ENCODE results near the gene MOV10L1.

Gene MOV10L1

DNA sequence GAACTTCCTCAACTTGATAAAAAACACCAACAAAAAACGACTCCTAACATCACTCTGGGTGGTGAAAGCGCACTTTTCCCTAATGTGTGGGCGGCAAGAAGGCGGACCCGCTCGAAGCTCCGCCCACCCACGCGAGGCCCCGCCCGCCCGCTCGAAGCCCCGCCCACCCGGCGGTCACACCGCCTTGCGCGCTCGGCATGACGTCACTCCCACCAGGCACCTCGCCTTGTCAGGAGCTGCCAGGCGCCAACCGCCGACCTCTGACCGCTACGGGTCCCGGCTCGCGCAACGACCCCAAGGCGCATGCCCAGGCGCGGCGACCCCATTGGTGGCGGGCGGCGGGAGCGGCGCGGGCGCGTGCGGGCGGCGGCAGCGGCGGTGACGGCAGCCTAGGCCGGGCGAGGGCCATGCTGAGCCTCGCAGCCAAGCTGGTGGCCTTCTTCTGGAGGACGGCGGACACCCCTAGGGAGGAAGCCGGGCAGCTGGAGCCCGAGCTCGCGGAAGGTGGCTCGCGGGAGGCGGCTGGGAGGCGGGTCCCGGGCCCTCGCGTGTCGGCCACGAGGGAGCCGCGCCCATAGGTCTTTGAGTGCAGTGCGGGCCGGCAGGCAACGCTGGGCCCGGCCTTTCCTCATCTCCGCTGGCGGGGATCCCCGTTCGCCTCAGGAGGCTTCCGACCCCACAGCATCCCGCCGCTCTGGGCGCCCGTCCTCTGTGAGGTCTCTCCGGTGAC is at the start of gene MOV10L1:
MOV10L1 (plus strand) TSS at position 325 of the 730 bp plus-strand sequence; CDS start at position 408, 83 bp downstream.
- DNase-seq: no peak

- DNase-seq: no peak
Measured at GRCh38 chr22:50040717-50041116, 49.1 kb upstream of the MOV10L1 start.

DNA sequence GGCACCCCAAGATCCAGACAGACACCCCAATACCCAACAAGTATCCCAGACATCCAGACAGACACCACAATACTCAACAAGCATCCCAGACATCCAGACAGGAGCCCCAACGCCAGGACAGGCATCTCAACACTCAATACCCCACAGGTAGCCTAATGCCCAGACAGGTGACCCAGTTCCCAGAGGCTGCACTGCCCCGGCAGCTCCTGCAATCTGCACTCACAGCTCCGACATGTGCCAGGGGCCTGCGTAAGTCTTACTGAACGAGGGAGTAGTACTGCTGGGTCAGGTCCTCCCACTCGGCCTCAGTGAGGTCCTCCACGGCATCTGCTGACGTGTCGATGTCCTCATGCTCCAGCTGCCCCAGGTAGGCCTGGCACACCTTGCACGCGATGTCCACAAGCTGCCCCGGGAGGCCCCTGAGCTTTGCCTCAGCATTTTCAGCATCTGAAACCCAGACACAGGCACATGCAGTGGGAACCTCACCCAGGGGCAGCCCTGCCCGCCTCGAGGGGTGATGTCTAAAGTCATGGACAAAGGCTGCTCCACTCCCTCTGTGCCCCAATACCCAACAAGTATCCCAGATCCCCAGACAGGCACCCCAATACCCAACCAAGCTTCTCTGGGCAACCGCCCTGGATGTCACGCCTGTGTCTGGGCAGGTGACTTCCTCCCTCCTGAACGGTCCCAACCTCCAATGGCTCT is 48.3 kb upstream of the MOV10L1 start:
- no peak for DNase-seq

DNA sequence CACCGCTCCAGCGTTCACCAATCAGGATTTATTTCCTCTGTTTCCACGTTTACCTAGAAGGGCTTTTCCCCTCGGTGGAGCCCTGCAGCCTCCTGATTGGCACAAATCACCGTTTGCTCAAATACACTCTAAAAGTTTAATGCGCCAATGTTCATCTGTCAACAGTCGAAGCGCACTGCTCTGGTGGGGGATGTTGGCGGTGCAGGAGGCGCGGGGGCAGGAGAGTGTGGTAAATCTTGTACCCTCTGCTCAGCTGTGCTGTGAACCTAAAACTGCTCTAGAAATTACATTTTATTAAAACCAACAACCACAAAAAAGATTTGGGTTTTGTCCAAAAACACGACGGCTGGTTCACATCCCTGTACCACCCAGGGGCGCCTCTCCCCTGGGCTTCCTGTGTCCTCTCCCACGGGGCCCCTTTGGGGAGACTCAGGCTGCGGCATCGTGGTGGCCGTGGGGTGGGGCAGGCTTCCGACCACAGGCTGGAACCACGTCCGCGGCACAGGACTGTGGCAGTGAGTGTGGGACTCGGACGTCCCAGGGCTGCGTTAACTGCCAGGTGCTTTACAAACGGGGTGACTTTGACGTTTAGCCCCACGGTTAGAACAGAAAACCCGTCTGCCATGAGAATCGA is 45.2 kb upstream of the MOV10L1 start:
- DNase-seq: no peak

GRCh38 chr22:50045211-50046018 is 44.4 kb upstream of the MOV10L1 start:
- no peak for DNase-seq

DNA sequence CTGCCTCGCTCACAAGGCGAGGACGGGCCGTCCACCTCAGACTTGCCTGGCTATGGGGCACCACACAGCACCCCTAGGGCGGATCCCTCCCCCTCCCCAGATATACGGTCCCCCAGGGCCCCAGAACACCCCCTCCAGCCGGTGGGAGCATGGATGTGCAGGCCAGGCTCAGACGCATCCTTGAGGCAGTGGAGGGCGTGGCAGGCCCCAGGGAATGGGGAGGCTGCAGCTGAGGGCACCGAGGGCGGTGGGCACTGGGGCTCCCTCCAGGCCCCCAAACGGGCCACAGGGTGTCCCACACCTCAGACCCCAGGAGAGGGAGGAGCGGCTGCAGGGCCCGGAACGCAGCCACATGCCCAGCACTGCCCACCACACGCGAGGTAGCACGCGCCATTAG is 43.8 kb upstream of the MOV10L1 start:
- no peak for DNase-seq

GRCh38 chr22:50046481-50047245 is 43.1 kb upstream of the MOV10L1 start:
- no peak for DNase-seq

DNA sequence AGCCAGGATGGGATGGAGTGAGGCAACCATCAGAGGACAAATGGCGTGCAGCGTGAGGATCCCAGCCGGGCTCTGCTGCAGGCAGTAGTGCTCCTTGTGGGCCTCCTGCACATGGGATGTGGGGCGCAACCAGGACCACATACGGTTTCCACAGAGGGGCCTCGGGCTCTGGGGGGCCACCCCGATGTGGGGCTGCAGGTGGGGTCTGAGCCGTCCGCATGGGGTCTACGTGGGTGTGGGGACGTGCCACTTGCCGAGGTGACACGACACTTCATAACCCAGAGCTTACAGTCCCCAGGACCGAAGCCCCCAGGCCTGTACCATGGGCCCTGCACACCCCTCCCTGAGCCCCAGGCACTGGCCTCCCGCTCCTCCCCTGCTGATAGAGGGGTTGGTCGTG is 42.5 kb upstream of the MOV10L1 start:
- no peak for DNase-seq

GRCh38 chr22:50048061-50048765 is 41.6 kb upstream of the MOV10L1 start:
- DNase-seq: no peak

- DNase-seq: no peak
Measured at GRCh38 chr22:50048836-50049235, 41.0 kb upstream of the MOV10L1 start.

GRCh38 chr22:50049299-50050195 is 40.3 kb upstream of the MOV10L1 start:
- DNase-seq: no peak

DNA sequence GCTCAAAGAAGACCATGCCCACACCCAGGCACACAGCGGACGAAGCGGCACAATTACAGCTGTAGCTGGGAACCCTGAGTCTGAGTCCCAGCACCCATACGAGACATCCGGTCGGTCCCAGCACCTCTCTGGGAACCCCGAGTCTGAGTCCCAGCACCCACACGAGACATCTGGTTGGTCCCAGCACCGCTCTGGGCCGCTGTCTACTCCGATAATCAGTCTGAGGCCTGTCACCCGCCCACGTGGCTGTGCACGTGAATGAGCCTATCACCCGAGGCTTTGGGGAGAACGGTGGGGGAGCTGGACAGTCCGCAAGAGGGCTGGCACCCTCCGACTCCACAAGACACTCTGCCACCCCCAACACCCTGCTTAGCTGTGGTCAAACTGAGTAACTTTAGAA is 37.9 kb upstream of the MOV10L1 start:
- no peak for DNase-seq

DNA sequence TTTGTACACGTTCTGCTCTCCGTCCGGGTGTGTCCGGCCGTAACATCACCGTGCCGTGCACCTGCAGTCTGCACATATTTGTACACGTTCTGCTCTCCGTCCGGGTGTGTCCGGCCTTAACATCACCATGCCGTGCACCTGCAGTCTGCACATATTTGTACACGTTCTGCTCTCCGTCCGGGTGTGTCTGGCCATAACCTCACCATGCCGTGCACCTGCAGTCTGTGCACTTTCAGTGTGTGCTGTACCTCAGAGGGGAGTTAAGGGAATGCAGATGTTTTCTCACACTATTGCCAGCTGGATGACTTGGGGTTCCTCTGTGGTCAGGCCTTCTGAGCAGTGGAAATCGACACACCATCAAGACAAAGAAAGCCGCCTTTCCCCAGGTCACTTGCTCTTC is 35.9 kb upstream of the MOV10L1 start:
- no peak for DNase-seq

DNA sequence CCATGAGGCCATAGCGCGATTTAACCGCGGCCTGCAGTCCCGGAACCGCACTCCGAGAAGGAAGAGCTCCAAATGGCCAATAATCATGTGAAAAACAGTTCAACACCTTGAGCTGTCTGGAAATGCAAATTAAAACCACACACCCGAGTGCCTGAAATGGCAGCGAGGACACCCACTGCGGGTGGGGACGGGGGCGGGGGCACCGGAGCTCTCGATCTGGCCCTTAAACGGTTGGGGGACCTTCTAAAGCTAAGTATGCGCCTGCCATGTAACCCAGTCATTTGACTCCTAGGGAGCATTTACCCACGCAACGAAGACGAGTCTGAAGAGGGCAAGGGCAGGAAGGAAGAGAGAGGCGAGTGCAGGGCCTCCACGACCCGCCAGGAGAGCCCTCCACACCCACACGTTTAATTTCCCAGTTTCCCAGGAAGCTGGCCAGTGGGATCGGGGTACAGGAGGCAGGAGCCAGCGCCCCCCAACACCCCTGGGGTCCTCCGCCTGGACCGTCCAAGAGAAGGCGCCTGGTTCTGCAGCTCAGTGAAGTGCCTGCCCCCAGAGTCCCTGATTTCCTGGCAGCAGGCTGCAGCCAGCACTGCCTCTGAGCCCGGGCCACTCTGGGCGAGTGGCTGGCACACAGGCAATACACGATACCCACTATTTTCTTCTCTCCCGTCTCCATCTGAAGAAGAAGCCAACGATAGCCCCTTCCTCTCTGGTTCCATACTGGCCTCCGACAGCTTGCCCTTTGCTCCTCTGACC is 33.4 kb upstream of the MOV10L1 start:
- DNase-seq: no peak

- no peak for DNase-seq
Measured at GRCh38 chr22:50057278-50058060, 32.3 kb upstream of the MOV10L1 start.

DNA sequence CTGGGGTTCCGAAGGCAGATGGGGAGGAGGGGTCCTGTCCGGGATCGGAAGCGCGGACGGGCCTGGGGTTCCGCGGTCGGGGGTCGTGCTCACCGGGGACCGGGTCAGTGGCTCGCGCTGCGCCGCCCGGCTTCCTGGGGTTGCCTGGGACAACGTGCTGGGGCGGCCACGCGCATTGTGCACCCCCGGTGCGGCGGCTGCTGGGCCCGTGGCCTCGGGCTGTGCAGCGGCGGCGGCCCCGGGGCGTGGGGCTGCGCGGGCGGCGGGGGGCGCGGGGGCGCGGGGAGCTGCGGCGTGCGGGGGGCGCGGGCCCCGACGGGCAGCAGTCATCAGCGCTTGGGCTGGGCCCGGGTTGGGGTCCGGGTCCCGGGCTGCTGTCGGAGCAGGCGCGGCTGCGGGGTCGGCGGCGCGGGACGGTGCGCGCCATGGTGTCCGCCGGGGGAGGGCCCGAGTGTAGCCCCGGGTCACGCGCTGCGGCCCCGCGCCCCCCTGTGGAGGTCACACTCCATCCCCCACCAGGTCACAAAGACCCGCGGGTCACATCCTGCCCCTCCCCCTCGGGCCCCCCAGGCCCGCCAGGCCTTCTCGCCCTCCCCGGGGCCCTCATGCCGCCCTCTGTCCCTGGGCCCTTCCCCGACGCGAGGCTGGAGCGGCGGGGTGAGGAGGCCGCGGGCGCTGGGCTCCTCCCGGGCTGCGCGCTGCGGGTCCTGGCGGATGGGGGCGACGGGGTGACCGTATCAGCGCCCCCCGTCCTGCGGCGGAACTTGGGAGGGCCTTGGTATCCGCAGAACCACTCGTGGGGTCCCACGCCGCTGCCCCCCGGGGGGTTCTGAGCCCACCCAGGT is 31.5 kb upstream of the MOV10L1 start, which contains the start of gene TTLL8:
TTLL8 (minus strand) TSS at position 238 of the 845 bp plus-strand sequence.
- no peak for DNase-seq

DNA sequence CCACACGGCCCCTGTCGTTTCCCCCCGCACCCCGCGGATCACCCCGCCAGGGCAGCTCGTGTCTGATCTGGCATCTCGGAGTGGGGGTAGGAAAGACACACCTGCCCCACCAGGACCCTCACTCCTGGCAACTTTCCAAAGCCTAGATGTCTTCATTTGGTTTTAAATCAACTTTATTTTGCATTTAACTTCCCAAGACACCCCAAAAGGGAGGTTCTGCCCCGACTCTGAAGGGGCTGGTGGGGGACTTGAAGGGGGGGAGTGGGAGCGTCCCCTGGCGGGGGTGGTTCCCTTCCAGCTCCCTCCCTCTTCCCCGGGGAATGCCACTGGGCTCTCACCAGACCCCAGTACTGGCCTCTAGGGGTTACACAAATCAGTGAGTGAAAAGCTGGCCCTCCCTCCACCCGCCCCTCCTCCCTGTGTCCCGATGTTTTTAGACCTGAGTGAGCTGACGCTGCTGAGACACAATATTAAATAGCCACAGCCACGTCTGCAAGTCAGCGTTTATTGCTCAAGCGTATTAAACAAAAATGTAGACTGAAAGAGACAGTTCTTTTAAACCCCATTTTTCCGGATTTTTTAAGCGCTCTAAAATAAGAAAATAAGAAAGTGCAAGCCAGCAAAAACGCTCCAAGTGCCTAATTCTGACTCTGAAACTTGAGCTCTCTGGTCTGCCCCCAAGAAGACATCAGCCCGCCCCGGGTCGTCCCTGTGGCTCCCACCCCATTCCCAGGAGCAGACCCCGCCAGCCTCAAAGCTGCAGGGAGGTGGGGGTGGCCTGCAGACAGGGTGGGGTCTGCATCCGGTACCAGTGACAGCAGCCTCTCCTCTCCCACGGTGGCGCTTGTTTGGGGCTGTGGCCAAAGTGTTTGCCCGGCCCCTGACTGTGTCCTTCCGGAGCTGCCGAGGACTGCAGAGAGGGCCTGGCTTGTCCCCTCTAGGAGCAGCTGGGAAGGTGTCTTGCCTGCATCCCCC is 30.6 kb upstream of the MOV10L1 start:
- DNase-seq: no peak

Data from NCI-H1694 treated with DMSO at 0.1 percent for 48 hours (cell line).